HG03432 (cell line): Measurements from ENCODE around the gene UXS1.

Experiments
- ATAC-seq: cut with Tn5 transposase; IDR thresholded peaks from one replicate; pipeline ENCODE4 v1.9.1; 2021; ENCODE audit warnings: mild to moderate bottlenecking, moderate library complexity; ENCODE audit not compliant: unreplicated experiment

Gene UXS1

DNA sequence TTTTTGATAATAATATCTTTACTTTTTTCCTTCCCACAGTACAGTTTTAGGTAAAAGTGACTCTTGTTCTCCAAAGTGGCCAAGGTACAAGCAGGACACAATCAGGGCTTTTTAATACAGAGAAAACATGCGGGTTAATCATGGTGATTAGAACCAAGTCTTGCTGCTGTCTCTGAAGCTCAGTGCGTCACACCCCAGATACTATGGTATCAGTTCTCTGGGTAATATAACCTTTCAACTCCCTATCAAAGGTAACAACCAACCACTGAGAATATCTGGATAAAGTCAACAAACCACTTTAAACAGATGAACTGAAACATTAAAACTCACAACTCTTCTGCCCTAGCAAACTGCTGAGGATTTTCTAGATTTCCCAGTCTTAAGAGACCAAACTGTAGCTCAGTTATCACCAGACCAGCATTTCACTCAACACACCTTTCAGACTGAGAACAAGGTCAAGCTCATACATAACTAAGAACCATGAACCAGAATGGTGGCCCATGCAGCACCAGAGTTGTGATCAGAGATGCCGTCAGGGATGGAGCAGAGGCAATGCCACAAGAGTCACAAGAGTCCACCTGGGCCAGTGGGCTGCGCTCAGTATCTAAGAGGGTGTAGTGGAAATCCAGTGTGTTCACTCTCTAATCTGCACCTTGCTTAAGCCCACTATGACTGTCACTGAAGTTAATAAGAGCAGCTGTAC is 103.0 kb downstream of the UXS1 start:
- ATAC-seq = no peak

DNA sequence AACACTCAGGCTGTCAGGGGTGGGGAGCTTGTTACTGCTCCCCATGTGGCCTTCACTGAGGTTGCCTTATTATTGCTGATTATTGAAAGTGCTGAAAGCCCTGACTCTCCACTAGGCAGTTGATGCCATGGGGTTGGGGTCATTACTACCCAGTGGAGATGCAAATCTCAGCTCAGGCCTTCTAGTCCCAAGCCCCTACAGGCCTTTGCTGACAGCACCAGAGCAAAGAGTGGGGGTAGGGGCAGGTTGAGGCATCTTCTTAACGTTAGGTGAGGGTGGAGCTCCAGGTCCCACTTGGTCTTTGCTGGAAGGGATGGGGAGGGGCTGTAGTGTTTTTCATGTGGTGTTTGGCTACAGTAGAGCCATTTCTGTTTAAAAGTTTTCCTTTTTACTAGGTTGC is 104.5 kb downstream of the UXS1 start:
- no peak for ATAC-seq

DNA sequence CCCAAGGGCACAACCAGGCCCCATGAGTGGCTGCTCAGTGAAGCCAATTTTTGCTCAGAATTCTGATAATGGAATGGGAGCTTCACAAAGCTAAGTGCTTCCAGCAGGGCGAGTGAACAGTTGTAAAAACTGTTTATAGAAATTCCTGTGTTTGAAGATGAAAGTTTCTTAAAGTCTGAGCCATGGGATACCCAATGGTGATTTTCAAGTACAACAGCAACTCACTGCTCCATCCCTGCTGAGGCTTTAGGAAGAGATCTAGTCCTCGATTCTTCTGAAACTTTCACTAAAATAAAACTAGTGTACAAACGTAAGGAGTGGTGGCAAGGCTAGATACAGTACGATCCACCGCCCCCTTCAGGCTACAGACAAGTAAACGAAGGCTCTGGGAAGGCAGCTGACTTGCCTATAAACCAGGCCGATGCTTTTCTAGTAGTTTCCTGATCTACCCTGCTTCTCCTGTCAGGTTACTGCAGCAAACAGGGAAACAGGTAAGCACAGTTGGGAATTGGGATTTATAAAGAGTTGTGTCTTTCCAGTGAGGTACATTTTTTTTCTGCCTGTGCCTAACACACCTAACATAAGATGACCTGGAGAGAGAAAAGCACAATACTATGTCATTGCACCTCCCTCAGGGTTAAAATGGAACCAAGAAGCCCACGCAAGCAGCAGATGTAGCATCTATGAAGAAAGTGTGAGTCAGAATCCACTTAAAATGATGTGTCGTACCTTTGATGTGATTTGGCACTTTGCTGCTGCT is 108.7 kb downstream of the UXS1 start:
- no peak for ATAC-seq

DNA sequence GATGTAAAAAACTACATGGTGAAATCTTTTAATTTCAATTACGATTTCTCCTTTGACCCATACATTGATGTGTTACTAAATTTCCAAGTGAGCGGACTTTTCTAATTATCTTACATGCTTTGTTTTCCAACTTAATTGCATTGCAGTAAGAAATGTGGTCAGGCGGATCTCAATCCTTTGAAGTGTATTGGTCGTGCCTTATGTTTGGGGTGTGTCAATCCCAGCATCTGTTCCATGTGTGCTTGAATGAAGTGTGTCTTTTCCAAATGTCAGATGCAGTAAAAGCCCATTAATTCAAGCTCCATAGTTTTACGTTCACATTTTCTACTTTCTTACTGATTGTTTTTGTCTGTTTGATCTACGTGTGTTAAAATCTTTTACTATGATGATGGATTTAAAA is 113.1 kb downstream of the UXS1 start:
- ATAC-seq = no peak

DNA sequence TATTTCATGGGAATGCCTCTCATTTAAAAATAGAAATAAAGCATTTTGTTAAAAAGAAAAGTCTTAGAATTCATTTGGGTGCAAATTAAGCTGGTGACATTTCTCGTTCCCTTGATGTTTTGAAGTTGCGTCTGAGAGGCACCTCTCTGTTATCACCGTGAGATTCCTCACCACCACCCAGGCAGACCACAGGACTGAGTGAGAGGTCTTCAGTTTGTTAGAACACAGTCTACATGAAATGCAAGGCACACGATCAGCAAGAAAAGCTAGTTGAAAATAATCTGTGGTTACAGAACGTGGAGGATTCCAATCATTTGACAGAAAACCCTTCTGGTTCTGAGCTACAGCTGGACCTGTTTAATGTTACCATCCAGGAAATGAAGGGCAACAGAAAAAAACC is 116.0 kb downstream of the UXS1 start:
- no peak for ATAC-seq

DNA sequence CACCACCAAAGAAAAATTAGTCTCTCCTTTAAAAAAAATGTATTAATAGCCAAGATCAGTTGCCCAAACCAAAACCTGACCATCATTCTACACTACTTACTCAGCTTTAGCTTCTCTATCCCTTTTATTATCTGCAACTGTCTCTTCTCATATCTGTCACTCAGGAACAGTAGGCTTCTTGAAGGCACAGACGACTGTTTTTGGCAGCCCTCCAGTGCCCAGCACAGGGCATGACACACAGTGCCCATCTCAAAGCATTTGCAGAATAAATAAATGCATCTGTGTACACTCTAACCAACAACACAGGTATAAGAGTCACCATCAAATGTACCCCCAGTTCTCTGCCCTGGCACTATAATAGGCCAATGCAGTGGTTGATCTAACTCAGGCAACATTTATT is 117.2 kb downstream of the UXS1 start:
- ATAC-seq = no peak

DNA sequence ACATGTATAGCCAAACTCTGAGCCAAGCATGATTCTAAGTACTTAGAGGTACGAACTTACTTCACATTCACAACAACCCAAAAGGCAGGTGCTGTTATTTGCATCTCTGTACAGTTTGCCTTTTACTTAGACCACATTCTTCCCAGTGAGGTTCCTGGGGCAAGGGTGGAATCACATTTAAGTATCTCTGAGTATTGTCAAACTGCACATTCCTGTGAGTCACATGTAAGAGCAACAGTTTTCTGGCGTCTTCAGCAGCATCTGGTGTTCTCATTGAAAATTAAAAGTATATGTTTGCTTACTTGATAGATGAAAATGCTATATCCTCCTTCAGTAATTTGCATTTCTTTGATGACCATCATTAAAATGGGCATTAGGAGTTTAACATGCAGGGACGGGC is 119.1 kb downstream of the UXS1 start:
- ATAC-seq = no peak

DNA sequence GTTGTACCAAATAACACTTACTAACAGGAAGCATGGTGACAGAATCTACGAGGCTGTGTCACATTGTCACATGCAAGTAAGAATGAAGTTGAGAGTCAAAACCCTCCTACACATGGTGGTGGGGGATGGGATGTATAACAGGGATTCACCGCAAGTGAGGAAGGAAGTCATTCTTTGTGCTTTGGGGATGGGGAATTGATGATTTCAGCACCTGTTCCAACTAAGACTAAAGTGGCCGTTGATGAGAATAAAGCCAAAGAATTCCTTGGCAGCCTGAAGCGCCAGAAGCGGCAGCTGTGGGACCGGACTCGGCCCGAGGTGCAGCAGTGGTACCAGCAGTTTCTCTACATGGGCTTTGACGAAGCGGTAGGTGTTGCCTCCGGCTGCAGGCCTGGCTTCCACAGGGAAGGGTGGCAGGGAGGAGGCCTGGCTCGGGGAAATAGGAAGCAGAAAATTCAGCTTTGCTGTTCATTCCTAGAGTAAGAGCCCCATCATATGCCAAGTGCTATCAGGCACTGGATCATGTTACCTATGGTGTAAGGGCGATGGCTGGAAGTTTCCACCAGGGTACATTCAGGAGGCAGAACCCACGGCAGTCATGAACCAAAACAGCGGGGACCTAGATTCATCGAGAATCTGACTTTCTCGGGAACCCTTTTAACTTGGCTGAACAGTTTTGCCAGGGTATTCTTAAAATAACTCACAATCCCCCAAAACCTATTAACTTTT is 120.3 kb downstream of the UXS1 start:
- no peak for ATAC-seq

DNA sequence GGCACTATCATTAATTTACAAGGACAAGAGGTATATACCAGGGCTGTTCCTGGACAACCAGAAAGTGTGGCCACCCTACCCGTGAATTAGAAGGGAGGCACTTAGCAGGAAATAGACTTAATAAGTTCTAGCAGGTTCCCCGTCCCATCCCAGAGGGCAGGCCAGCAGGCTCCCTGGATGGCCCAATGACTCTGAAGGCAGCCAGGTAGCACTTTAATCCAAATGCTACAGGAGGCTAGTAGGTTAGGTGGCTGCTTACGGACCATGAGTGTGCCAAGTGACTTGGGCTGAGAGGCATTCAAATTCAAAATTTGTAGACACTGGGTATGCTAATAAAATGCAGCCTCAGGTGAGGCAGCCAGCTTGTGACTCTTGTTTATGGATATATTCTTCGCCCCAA is 123.9 kb downstream of the UXS1 start:
- no peak for ATAC-seq

DNA sequence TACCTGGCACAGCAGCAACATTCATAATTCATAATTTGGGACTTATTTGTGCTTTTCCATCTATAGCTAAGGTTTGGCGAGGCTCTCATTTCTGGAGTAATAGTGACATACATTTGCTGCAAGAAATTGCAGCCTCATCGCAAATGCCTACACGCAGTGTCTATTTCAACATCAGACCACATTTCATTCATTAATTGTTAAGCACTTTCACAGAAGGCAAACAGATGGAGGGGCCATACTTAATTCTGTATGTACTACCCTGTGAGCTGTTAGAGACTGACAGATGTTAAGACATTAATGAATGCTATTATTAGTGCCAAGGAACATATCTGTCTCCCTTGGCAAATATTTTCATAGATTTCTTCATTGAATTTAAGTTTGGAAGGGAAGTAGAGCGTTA is 125.7 kb downstream of the UXS1 start:
- ATAC-seq = no peak

DNA sequence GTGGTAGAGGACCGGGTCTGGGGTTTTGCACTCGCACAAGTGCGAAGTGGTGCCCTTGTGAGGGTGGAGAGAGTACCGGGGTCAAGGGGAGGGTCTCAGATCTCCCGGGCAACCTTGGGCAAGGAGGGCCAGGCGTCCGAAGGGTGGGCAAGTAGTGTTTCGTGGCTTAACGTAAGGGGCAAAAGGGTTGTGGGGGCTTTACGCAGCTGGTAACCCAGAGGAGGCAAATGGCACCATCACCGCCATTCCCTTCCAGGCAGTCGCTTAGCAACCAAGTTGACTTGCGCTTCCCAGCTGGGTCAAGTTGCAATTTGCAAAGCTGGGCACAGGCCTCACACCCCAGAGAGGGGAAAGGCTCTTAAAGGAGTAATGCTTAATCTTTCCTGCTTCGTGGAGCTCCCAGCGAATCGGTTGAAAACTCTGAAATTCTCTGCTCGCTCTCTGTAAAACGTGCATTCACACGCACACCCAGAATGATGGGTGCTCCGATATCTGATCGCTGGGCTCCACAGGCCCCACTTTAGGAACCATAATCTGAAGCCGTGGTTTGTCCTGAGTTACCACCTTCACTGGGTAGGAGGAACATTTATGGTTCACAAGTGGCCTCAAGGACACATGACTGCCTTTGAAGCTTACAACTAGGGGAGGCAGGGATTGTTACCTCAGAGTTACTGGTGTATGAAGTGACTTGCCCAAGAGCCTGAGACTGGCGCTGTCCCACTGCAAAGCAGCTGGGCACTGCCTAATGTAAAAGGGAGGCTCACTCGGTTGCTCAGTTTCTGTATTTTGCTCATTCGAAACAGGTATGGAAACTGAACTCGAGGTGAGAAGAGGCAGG is 127.9 kb downstream of the UXS1 start:
- ATAC-seq = no peak

DNA sequence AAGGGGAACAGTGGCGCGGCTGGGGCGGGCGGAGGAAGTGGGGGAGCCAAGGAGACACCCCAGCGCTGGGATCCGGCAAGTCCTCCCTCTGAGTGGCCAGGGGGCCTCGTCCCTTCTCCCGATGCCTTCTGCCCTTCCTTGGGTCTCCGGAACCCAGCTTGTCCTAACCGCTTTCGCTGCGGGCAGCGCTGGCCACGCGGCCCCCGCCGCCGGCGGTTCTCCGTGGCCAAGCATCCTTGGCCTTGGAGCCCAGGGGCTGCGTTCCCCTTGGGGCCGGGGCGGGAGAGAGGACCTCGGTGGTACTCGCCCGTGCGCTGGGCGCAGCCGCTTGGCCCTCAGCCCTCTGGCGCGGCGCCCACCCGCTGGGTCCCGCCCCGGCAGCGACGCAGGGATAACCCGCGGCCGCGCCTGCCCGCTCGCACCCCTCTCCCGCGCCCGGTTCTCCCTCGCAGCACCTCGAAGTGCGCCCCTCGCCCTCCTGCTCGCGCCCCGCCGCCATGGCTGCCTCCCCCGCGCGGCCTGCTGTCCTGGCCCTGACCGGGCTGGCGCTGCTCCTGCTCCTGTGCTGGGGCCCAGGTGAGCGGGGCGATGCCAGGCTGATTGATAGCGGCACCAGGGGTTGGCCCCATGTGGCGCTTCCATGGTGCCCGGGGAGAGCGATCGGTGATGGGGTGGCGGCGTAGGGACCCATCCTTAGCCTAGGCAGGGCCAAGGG is 128.7 kb downstream of the UXS1 start:
- ATAC-seq = no peak

DNA sequence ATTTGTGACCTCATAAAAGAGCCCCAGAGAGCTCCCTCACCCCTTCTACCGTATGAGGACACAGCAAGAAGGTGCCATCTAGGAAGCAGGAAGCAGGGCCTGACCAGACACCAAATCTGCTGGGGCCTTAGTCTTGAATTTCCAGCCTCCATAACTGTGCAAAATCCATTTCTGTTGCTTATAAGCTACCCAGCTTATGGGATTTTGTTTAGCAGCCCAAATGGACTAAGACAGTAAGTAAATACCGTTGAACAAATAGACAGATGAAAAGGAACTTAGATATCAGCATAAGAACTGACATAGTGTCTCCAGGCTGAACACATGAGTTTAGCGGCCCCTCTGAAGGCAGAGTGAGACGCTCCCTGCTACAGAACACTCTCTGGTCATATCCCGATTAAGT is 130.9 kb downstream of the UXS1 start:
- no peak for ATAC-seq

DNA sequence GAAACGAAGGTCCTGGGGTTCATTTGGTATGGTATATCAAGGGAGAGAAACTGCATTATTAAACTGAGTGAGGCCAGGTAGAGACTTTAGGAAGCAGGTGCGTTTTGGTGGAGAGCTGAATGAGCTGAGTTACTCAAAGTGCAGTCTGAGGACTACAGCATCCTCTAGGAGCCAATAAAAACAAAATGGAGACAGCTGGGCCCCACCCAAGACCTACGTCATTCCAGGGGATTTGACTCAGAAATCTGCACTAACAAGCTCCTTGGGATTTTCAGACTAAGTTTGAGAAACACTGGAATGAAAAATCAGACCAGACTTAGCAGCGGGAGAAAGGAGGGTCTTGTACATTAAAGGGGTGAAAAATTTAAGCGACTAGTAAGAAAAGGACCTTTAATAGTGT is 131.5 kb downstream of the UXS1 start:
- ATAC-seq = no peak

DNA sequence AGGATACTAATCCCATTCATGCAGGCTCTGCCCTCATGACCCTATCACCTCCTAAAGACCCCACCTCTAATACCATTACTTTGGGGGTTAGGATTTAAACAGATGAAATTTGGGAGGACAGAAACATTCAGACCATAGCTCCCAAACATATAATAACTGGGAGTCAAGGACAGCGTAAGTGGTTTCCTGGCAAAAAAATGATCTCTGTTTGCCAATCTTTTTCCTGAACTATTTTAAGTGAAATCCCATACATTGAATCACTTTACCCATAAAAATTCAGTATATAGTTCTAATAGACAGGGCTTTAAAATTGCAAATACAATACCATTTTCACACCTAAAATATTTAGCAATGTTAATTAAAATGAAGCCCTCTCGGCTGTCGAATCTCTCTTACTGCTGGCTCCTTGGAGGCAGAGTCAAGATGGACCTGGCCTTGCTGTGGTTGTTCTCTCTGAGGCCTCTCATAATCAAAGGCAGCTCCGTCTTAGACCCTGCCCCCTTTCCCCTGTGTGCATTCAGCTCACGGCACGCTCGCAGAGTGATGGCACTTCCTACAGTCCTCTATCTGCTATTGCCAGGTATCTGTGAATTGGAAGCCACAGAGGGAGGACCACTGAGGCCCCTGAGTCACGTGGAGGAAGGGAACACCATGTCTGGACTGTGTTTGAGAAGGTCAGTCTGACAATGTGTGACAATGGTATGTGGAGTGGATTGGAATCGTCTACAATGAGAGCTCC is 132.3 kb downstream of the UXS1 start:
- ATAC-seq = no peak

DNA sequence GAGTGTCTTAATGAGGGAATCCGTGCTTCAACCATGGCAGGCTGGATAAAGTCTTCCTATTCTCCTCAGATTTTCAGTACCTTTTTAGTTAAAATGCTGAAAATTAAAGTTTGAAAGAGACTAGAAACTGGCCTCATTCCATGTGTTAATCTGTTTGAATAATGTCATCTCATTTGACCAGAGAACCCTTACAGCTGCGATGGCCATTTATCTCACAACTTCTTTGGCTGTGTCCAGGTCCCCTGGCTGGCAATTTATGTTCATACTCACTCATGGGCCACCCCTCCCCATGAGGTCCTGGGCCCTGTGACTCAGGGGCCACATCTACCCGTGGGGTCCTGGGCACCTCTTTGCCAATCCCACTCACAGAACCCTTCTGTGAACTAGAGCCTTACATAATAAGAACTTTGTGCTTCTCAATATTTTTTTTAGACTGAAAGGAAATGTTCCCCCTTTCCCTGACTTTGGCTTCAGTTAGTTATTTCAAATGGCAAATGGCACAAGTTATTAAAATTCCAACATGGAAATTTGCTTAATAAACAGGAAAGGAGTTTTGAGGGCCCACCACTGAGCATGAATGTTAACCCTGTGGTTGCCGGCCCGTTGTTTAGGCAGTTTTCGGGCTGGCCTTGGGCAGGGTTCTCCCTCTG is 134.6 kb downstream of the UXS1 start:
- no peak for ATAC-seq

DNA sequence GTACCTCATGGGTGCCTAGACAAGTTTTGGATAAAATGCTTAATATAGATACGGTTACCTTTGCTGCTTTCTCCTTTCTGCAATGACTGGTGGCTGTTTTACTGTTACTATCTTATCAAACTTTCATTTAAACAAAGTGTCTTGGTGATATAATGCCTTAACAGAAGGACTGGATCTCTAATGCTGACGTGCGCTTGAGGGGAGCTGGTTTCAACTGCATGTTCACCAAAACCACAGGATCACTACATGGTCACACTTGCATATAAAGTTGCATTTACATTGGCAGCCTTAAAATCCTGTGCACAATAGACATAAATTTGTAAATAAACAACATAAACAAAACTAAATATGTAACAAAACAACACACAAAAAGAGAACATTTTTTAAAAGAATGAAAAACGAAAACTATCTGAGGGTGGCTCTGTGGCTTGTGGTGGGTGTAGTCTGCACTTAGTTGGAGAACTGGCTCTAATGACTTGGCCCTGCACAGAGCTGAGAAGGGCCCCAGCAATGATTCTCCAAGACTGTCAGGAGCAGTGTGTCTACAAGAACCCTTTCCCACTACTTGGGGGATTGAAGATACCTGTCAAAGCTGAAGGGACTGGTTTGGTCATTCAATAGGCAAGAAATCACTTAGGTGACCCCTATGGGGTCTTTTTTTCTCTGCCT is 135.5 kb downstream of the UXS1 start:
- no peak for ATAC-seq

DNA sequence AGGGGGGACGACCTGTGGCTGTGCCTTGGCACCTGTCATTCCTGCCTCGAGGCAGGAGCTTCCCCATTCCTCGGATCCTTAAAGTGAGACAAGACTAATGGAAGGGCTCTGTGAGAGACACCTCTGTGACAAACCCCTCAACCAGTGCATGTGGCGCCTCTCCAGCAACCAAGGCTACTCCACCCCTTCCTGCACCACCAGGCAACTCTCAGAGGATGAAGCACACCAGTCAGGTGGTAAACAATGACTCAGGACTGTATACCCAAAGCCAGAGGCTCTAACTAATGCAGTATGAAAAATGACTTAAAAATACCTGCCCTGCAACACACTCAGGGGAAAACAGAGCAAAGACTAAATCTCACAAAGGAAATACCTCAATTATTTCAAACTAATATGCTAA is 136.9 kb downstream of the UXS1 start:
- ATAC-seq = no peak
